Nephron progenitor cell (in vitro differentiated cells): ENCODE results near the gene PHIP.
"Not testable (repeated sequence)": the region's sequence is repeated elsewhere in the genome, so short reads cannot be mapped to it uniquely, and the experiment has no call there.

ENCODE experiments used
- DNase-seq: peaks from one replicate; pipeline ENCODE4 v3.0.0; 2021
- H3K27ac Mint-ChIP-seq: 2 replicates; pipeline ENCODE4 v1.8.0; 2021; ENCODE audit warnings: mild to moderate bottlenecking, moderate library complexity, mixed read lengths
- H3K27me3 Mint-ChIP-seq: 2 replicates; pipeline ENCODE4 v1.8.0; 2021; ENCODE audit warnings: mild to moderate bottlenecking, low read depth, mixed read lengths; ENCODE audit not compliant: poor library complexity
- H3K36me3 Mint-ChIP-seq: 2 replicates; pipeline ENCODE4 v1.8.0; 2021; ENCODE audit warnings: low read depth, mixed read lengths
- H3K4me1 Mint-ChIP-seq: 2 replicates; pipeline ENCODE4 v1.8.0; 2021; ENCODE audit warnings: mixed read lengths
- H3K4me3 Mint-ChIP-seq: 2 replicates; pipeline ENCODE4 v1.8.0; 2021; ENCODE audit warnings: mild to moderate bottlenecking, moderate library complexity, mixed read lengths
- H3K9me3 Mint-ChIP-seq: 2 replicates; pipeline ENCODE4 v1.8.0; 2021; ENCODE audit warnings: mild to moderate bottlenecking, moderate library complexity, mixed read lengths
- TF ChIP-seq, protein P1 (sequence below): fragments of 200-600 bp; sonication (generic); IDR thresholded peaks from 2 replicates; pipeline ENCODE4 v1.5.0; 2021; ENCODE audit warnings: antibody characterized with exemption

PHIP gene

DNA sequence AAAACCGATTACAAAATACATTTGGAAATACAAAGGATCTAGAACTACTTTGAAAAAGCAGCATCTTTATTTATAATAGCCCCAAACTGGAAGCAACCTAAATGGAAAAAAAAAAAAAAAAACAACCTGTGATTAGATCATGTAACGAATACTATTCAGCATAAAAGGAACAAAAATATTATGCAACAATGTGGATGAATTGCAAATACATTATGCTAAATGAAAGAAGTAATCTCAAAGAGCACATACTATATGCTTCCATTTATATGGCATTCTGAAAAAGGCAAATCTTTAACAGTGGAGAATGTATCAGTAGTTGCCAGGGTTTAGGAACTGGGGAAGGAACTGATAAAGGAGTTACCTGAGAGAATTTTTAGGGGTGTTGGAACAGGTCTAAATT lies 181.8 kb downstream of the PHIP start:
- Mint-ChIP-seq H3K36me3 (peaks cover 34% of the 10 kb centered on the region), H3K9me3 (peaks cover 7% of the 10 kb centered on the region)

DNA sequence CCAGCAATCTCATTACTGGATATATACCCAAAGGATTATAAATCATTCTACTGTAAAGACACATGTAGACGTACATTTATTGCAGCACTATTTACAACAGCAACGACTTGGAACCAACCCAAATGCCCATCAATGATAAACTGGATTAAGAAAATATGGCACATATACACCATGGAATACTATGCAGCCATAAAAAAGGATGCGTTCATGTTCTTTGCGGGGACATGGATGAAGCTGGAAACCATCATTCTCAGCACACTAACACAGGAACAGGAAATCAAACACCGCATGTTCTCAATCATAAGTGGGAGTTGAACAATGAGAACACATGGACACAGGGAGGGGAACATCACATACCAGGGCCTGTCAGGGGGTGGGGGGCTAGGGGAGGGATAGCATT lies 188.2 kb downstream of the PHIP start:
- H3K4me1 Mint-ChIP-seq, H3K4me3 Mint-ChIP-seq, H3K27ac Mint-ChIP-seq, DNase-seq, H3K27me3 Mint-ChIP-seq: not testable (repeated sequence)
- Mint-ChIP-seq H3K36me3 (peaks cover 82% of the 10 kb centered on the region), H3K9me3 (peaks cover 31% of the 10 kb centered on the region)

More for the DNA sequence above, 181.8 kb downstream of the PHIP start:
- H3K4me1 Mint-ChIP-seq, result no peaks in the 10 kb centered on the region
- H3K27me3 Mint-ChIP-seq, result no peaks in the 10 kb centered on the region
- TF ChIP-seq, protein P1, sequence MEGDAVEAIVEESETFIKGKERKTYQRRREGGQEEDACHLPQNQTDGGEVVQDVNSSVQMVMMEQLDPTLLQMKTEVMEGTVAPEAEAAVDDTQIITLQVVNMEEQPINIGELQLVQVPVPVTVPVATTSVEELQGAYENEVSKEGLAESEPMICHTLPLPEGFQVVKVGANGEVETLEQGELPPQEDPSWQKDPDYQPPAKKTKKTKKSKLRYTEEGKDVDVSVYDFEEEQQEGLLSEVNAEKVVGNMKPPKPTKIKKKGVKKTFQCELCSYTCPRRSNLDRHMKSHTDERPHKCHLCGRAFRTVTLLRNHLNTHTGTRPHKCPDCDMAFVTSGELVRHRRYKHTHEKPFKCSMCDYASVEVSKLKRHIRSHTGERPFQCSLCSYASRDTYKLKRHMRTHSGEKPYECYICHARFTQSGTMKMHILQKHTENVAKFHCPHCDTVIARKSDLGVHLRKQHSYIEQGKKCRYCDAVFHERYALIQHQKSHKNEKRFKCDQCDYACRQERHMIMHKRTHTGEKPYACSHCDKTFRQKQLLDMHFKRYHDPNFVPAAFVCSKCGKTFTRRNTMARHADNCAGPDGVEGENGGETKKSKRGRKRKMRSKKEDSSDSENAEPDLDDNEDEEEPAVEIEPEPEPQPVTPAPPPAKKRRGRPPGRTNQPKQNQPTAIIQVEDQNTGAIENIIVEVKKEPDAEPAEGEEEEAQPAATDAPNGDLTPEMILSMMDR, result no peak
- no peak for DNase-seq
- H3K27ac Mint-ChIP-seq, result no peak overlapping the region
- H3K4me3 Mint-ChIP-seq, result no peak overlapping the region
